ENCODE measurements around the gene ZNF749.
"Not testable (repeated sequence)": the region's sequence is repeated elsewhere in the genome, so short reads cannot be mapped to it uniquely, and the experiment has no call there.

The ZNF749 gene

GRCh38 chr19:57466489-57466888 is 31.4 kb downstream of the ZNF749 start:
- no peak overlapping the region for H2AFZ ChIP-seq (ENCODE audit: low read depth, low read length, severe bottlenecking)
- no peaks in the 10 kb centered on the region for H3K9me2 ChIP-seq (replicated peaks; ENCODE audit: insufficient read depth, low read length)
- no peaks in the 10 kb centered on the region for H4K20me1 ChIP-seq (ENCODE audit: low read depth, low read length)
- H3K27me3 ChIP-seq (ENCODE audit: low read length) = no peaks in the 10 kb centered on the region
- H3K36me3 ChIP-seq (ENCODE audit: low read length) = no peaks in the 10 kb centered on the region; the same call in 1 of the 2 replicates
- no peaks in the 10 kb centered on the region for H3K9me3 ChIP-seq (ENCODE audit: insufficient read depth, low read length)
- no peak for TF ChIP-seq CTCF (IDR thresholded peaks at IDR 0.05; ENCODE audit: insufficient read depth, low read length, poor library complexity, severe bottlenecking)
- TF ChIP-seq EZH2phosphoT487 (conservative IDR thresholded peaks at IDR 0.05; ENCODE audit: low read length) = no peak
- H3K27ac ChIP-seq (ENCODE audit: low read depth, low read length) = no peak overlapping the region
- H3K9ac ChIP-seq (ENCODE audit: low read length) = no peak overlapping the region
- no peak overlapping the region for H3K4me3 ChIP-seq (ENCODE audit: insufficient read depth, low read length, poor library complexity, severe bottlenecking)
- H3F3A ChIP-seq (ENCODE audit: insufficient read depth) = no peaks in the 10 kb centered on the region
- H3K79me2 ChIP-seq (ENCODE audit: insufficient read depth, low read length) = no peaks in the 10 kb centered on the region
- H3K4me2 ChIP-seq (ENCODE audit: low read depth, low read length, poor library complexity, severe bottlenecking) = no peak overlapping the region

- Histone ChIP-seq H3K27me3 (ENCODE audit: low read length) (no peaks in the 10 kb centered on the region), H3K9me3 (ENCODE audit: insufficient read depth, low read length) (peaks cover 26% of the 10 kb centered on the region; the same call in 1 of the 2 replicates)
These were observed 38.5 kb downstream of the ZNF749 start for GRCh38 chr19:57473646-57474045.

GRCh38 chr19:57477191-57478008 is 42.3 kb downstream of the ZNF749 start, which contains the start of gene ZNF772:
TSS of gene ZNF772 (minus strand) at chr19:57477566. CDS start at chr19:57477309, 257 bp downstream.
- Histone ChIP-seq H4K20me1 (ENCODE audit: low read depth, low read length) (no peaks in the 10 kb centered on the region), H3K4me2 (ENCODE audit: low read depth, low read length, poor library complexity, severe bottlenecking) (peak within 1 kb of the TSS; percentile 20), H3K36me3 (ENCODE audit: low read length) (no peaks in the 10 kb centered on the region), H3K9me2 (replicated peaks; ENCODE audit: insufficient read depth, low read length) (no peaks in the 10 kb centered on the region), H3K79me2 (ENCODE audit: insufficient read depth, low read length) (no peaks in the 10 kb centered on the region), H3K4me3 (ENCODE audit: insufficient read depth, low read length, poor library complexity, severe bottlenecking) (no peak within 1 kb of the TSS), H3K27me3 (ENCODE audit: low read length) (no peaks in the 10 kb centered on the region), H3K9me3 (ENCODE audit: insufficient read depth, low read length) (peaks cover 23% of the 10 kb centered on the region; the same call in 1 of the 2 replicates), H3K27ac (ENCODE audit: low read depth, low read length) (no peak within 1 kb of the TSS), H3F3A (ENCODE audit: insufficient read depth) (no peaks in the 10 kb centered on the region), H3K9ac (ENCODE audit: low read length) (no peak within 1 kb of the TSS), H2AFZ (ENCODE audit: low read depth, low read length, severe bottlenecking) (peak within 1 kb of the TSS; percentile 56)
- TF ChIP-seq CTCF (IDR thresholded peaks at IDR 0.05; ENCODE audit: insufficient read depth, low read length, poor library complexity, severe bottlenecking) = no peak
- no peak for TF ChIP-seq EZH2phosphoT487 (conservative IDR thresholded peaks at IDR 0.05; ENCODE audit: low read length)

More at GRCh38 chr19:57473646-57474045, 38.5 kb downstream of the ZNF749 start:
- H3F3A ChIP-seq (ENCODE audit: insufficient read depth) = no peaks in the 10 kb centered on the region
- no peaks in the 10 kb centered on the region; the same call in 1 of the 2 replicates for H3K36me3 ChIP-seq (ENCODE audit: low read length)
- H3K4me2 ChIP-seq (ENCODE audit: low read depth, low read length, poor library complexity, severe bottlenecking) = no peak overlapping the region
- no peak overlapping the region for H3K9ac ChIP-seq (ENCODE audit: low read length)
- H2AFZ ChIP-seq (ENCODE audit: low read depth, low read length, severe bottlenecking) = no peak overlapping the region
- no peaks in the 10 kb centered on the region for H3K79me2 ChIP-seq (ENCODE audit: insufficient read depth, low read length)
- H4K20me1 ChIP-seq (ENCODE audit: low read depth, low read length) = no peaks in the 10 kb centered on the region
- no peak overlapping the region for H3K27ac ChIP-seq (ENCODE audit: low read depth, low read length)
- no peak overlapping the region for H3K4me3 ChIP-seq (ENCODE audit: insufficient read depth, low read length, poor library complexity, severe bottlenecking)
- H3K9me2 ChIP-seq (replicated peaks; ENCODE audit: insufficient read depth, low read length) = no peaks in the 10 kb centered on the region
- no peak for TF ChIP-seq EZH2phosphoT487 (conservative IDR thresholded peaks at IDR 0.05; ENCODE audit: low read length)
- TF ChIP-seq CTCF (IDR thresholded peaks at IDR 0.05; ENCODE audit: insufficient read depth, low read length, poor library complexity, severe bottlenecking) = no peak

- H2AFZ ChIP-seq (ENCODE audit: low read depth, low read length, severe bottlenecking) = peak within 1 kb of the TSS; percentile 95
- H3K27ac ChIP-seq (ENCODE audit: low read depth, low read length); H3K27me3 ChIP-seq (ENCODE audit: low read length); H3K9me2 ChIP-seq (replicated peaks; ENCODE audit: insufficient read depth, low read length); H4K20me1 ChIP-seq (ENCODE audit: low read depth, low read length); H3K79me2 ChIP-seq (ENCODE audit: insufficient read depth, low read length); H3K9me3 ChIP-seq (ENCODE audit: insufficient read depth, low read length); H3K36me3 ChIP-seq (ENCODE audit: low read length); H3F3A ChIP-seq (ENCODE audit: insufficient read depth): not testable (repeated sequence)
- peak within 1 kb of the TSS; percentile 68 for H3K4me3 ChIP-seq (ENCODE audit: insufficient read depth, low read length, poor library complexity, severe bottlenecking)
- peak within 1 kb of the TSS; percentile 45 for H3K4me2 ChIP-seq (ENCODE audit: low read depth, low read length, poor library complexity, severe bottlenecking)
- peak within 1 kb of the TSS; percentile 67 for H3K9ac ChIP-seq (ENCODE audit: low read length)
These were observed 52.6 kb downstream of the ZNF749 start, which contains the start of gene ZNF419 for GRCh38 chr19:57487477-57488298. TSS of gene ZNF419 (plus strand) at chr19:57487750. CDS start at chr19:57487951, 201 bp downstream.

GRCh38 chr19:57488299-57488644 is 53.1 kb downstream of the ZNF749 start:
- H3K9ac ChIP-seq (ENCODE audit: low read length); H3K79me2 ChIP-seq (ENCODE audit: insufficient read depth, low read length); H3K27me3 ChIP-seq (ENCODE audit: low read length); H3F3A ChIP-seq (ENCODE audit: insufficient read depth); H3K9me2 ChIP-seq (replicated peaks; ENCODE audit: insufficient read depth, low read length); H3K4me3 ChIP-seq (ENCODE audit: insufficient read depth, low read length, poor library complexity, severe bottlenecking); H3K9me3 ChIP-seq (ENCODE audit: insufficient read depth, low read length); H3K27ac ChIP-seq (ENCODE audit: low read depth, low read length); H3K36me3 ChIP-seq (ENCODE audit: low read length); H2AFZ ChIP-seq (ENCODE audit: low read depth, low read length, severe bottlenecking); H4K20me1 ChIP-seq (ENCODE audit: low read depth, low read length): not testable (repeated sequence)
- peak overlapping the region; percentile 39 for H3K4me2 ChIP-seq (ENCODE audit: low read depth, low read length, poor library complexity, severe bottlenecking)
